ENCODE results near the gene INSIG1.

DNA sequence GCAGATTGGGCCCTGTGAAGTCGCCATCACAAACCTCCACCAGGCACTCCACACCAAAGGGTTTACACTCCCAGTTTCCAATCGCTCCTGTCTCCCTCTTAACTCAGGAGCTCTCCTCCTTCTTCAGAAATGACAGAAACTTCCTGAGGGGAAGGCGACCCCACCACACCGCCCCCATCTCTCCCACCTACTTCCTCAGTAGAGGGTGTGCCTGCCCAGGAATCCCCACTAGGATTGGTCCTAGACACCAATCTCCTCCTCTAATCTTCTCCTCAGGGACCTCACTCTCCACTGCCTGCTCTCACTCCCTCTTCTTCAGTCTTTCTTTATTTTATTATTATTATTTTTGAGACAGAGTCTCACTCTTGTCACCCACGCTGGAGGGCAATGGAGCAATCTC is 5.9 kb upstream of the INSIG1 start:
- no peak for TF ChIP-seq CTCF (conservative IDR thresholded peaks at IDR 0.05; ENCODE audit: low read depth, low read length)
- TF ChIP-seq EZH2 (IDR thresholded peaks at IDR 0.05; ENCODE audit: borderline replicate concordance, low read depth, low read length, poor library complexity, severe bottlenecking) = no peak
